Natural killer cell (primary cell): ENCODE measurements around the gene RPS27L. TPM values are rescaled to one million over a fixed set of nuclear protein-coding genes. Genes with fewer than 3 reads are reported as not detected.

ENCODE experiments used
- ATAC-seq, 3 donors: fragments of 150-1000 bp in 2 of 3; fragments of 200-7000 bp in 1 of 3; cut with Tn5 transposase; 1 replicate in 1 of 3; 2 replicates in 2 of 3; pipeline ENCODE4 v1.10.0; 2021; ENCODE audit warnings: mild to moderate bottlenecking in 2 of 3, moderate library complexity in 2 of 3
- DNase-seq, 2 donors: peaks; one replicate each; pipeline versions ENCODE4 v3.0.0 to v3.0.0-alpha.2; 2013 to 2021; ENCODE audit warnings: mixed read lengths in 1 of 2
- H3K27ac ChIP-seq: one replicate; pipeline ENCODE4 v1.5.1; 2013; ENCODE audit warnings: mild to moderate bottlenecking, low read length
- H3K27me3 ChIP-seq: one replicate; pipeline ENCODE4 v1.6.1; 2013; ENCODE audit warnings: low read length; ENCODE audit not compliant: control insufficient read depth, insufficient read depth
- H3K36me3 ChIP-seq: one replicate; pipeline ENCODE4 v1.6.1; 2013; ENCODE audit warnings: low read length; ENCODE audit not compliant: control insufficient read depth, insufficient read depth
- H3K4me1 ChIP-seq: one replicate; pipeline ENCODE4 v1.6.1; 2013; ENCODE audit warnings: low read length; ENCODE audit not compliant: control insufficient read depth, insufficient read depth
- H3K4me3 ChIP-seq: one replicate; pipeline ENCODE4 v1.5.1; 2013; ENCODE audit warnings: low read length
- H3K9me3 ChIP-seq: one replicate; pipeline ENCODE4 v1.6.1; 2013; ENCODE audit warnings: low read length; ENCODE audit not compliant: control insufficient read depth, insufficient read depth
- H3K27ac Mint-ChIP-seq, 2 donors: one replicate each; pipeline ENCODE4 v1.8.0; 2022; ENCODE audit warnings: mild to moderate bottlenecking in 2 of 2, mixed read lengths in 2 of 2, moderate library complexity in 1 of 2
- H3K27me3 Mint-ChIP-seq, 2 donors: one replicate each; pipeline ENCODE4 v1.8.0; 2022; ENCODE audit warnings: low read depth in 2 of 2, mixed read lengths in 2 of 2
- H3K36me3 Mint-ChIP-seq: one replicate; pipeline ENCODE4 v1.8.0; 2022; ENCODE audit warnings: mixed read lengths
- H3K4me1 Mint-ChIP-seq, 2 donors: one replicate each; pipeline ENCODE4 v1.8.0; 2022; ENCODE audit warnings: mixed read lengths in 2 of 2
- H3K4me3 Mint-ChIP-seq: one replicate; pipeline ENCODE4 v1.8.0; 2022; ENCODE audit warnings: mild to moderate bottlenecking, moderate library complexity, mixed read lengths
- H3K9me3 Mint-ChIP-seq, 2 donors: one replicate each; pipeline ENCODE4 v1.8.0; 2022; ENCODE audit warnings: mixed read lengths in 2 of 2
- CTCF ChIP-seq: fragments of 200-600 bp; IDR thresholded peaks from one replicate; pipeline ENCODE4 v1.8.0; 2022; ENCODE audit warnings: antibody characterized with exemption
- WGBS: methylation state at CpG from one replicate; pipeline ENCODE4 v1.1.7; 2013; ENCODE audit warnings: missing lambda C conversion rate; ENCODE audit not compliant: insufficient coverage; 5-methylcytosine and 5-hydroxymethylcytosine counted together
- intact Hi-C: fragments of 100-400 bp; cut with micrococcal nuclease; formaldehyde crosslinking; loops from one replicate; pipeline ENCODE4 v1.14.2; 2022
- total RNA-seq, 4 donors: library from RNA; stranded (reverse); fragments of 120-200 nt in 1 of 4; gene quantifications; one replicate each; pipeline versions ENCODE4 v1.2.3 to v1.2.4, GENCODE V29; 2013 to 2022

The RPS27L gene
- total RNA-seq, 3 donors from 2014 or later (not counting 1 experiment from before 2014, with no cell fraction given) = 50.4 to 63.3 (median 52.2) TPM

- Mint-ChIP-seq H3K27ac (peak overlapping the region in 1 of 2 donors; percentile 27), H3K27me3 (no peaks in the 10 kb centered on the region), H3K4me3 (no peak overlapping the region), H3K36me3 (no peaks in the 10 kb centered on the region), H3K9me3 (no peaks in the 10 kb centered on the region), H3K4me1 (no peaks in the 10 kb centered on the region)
- H3K4me3 ChIP-seq = no peak overlapping the region
- no peaks in the 10 kb centered on the region for H3K4me1 ChIP-seq
- DNase-seq = no peak
- peak in 2 of 3 donors; percentile 57 to 73 for ATAC-seq
- no peaks in the 10 kb centered on the region for H3K27me3 ChIP-seq
- intact Hi-C loops = no loop called here
- no peak for TF ChIP-seq CTCF
- peaks cover under 1% of the 10 kb centered on the region for H3K36me3 ChIP-seq
- H3K27ac ChIP-seq = no peak overlapping the region
- no peaks in the 10 kb centered on the region for H3K9me3 ChIP-seq
- WGBS = 88% methylated on average over 3 of the region's 3 CpGs
Observed at GRCh38 chr15:63135804-63136203, 21.5 kb downstream of the RPS27L start.

GRCh38 chr15:63135281-63135680 is 22.0 kb downstream of the RPS27L start:
- no peaks in the 10 kb centered on the region for H3K4me1 Mint-ChIP-seq
- WGBS = 96% methylated on average over 5 of the region's 5 CpGs
- intact Hi-C loops = no loop called here
- ATAC-seq (no peak), DNase-seq (no peak)
- H3K36me3 Mint-ChIP-seq = no peaks in the 10 kb centered on the region
- H3K9me3 Mint-ChIP-seq = no peaks in the 10 kb centered on the region
- peak overlapping the region in 1 of 2 donors; percentile 27 for H3K27ac Mint-ChIP-seq
- no peak for TF ChIP-seq CTCF
- Histone ChIP-seq H3K4me3 (no peak overlapping the region), H3K9me3 (no peaks in the 10 kb centered on the region), H3K4me1 (no peaks in the 10 kb centered on the region), H3K27ac (no peak overlapping the region), H3K27me3 (no peaks in the 10 kb centered on the region), H3K36me3 (peaks cover 5% of the 10 kb centered on the region)
- H3K27me3 Mint-ChIP-seq = no peaks in the 10 kb centered on the region
- no peak overlapping the region for H3K4me3 Mint-ChIP-seq

- 97% methylated on average over 2 of the region's 2 CpGs for WGBS
- Histone ChIP-seq H3K4me1 (no peaks in the 10 kb centered on the region), H3K36me3 (peaks cover 8% of the 10 kb centered on the region), H3K27ac (no peak overlapping the region), H3K9me3 (no peaks in the 10 kb centered on the region), H3K27me3 (no peaks in the 10 kb centered on the region), H3K4me3 (no peak overlapping the region)
- H3K27ac Mint-ChIP-seq = peak overlapping the region in 1 of 2 donors; percentile 40
- no peaks in the 10 kb centered on the region for H3K27me3 Mint-ChIP-seq
- H3K4me3 Mint-ChIP-seq = no peak overlapping the region
- no peaks in the 10 kb centered on the region for H3K4me1 Mint-ChIP-seq
- H3K36me3 Mint-ChIP-seq = no peaks in the 10 kb centered on the region
- H3K9me3 Mint-ChIP-seq = no peaks in the 10 kb centered on the region
- intact Hi-C loops = no loop called here
- no peak for TF ChIP-seq CTCF
- no peak for DNase-seq
- no peak for ATAC-seq
Observed at GRCh38 chr15:63134245-63134985, 22.9 kb downstream of the RPS27L start.

GRCh38 chr15:63133786-63134185 is 23.5 kb downstream of the RPS27L start:
- TF ChIP-seq CTCF = no peak
- H3K27ac ChIP-seq = no peak overlapping the region

More at GRCh38 chr15:63133786-63134185, 23.5 kb downstream of the RPS27L start:
- ATAC-seq (no peak), DNase-seq (no peak)
- Mint-ChIP-seq H3K36me3 (no peaks in the 10 kb centered on the region), H3K27me3 (no peaks in the 10 kb centered on the region), H3K4me3 (no peak overlapping the region), H3K27ac (no peak overlapping the region), H3K9me3 (no peaks in the 10 kb centered on the region), H3K4me1 (no peaks in the 10 kb centered on the region)
- Histone ChIP-seq H3K9me3 (no peaks in the 10 kb centered on the region), H3K27me3 (no peaks in the 10 kb centered on the region), H3K4me3 (no peak overlapping the region), H3K4me1 (no peaks in the 10 kb centered on the region), H3K36me3 (peaks cover 12% of the 10 kb centered on the region)
- WGBS = no CpG with 5 or more reads among the region's 1 CpG
- intact Hi-C loops = no loop called here
